ENCODE measurements around the gene PRADC1.

GRCh38 chr2:73227086-73227485, 6.0 kb downstream of the PRADC1 start:
- TF ChIP-seq CTCF (IDR thresholded peaks at IDR 0.05; ENCODE audit: borderline replicate concordance, extremely low read depth, low read length, poor library complexity, severe bottlenecking) (no peak), EZH2 (IDR thresholded peaks at IDR 0.05; ENCODE audit: borderline replicate concordance, low read depth, low read length, severe bottlenecking) (no peak)

Data from DND-41 (cell line).